ENCODE data around the gene DSCAM. TPM values are rescaled to one million over a fixed set of nuclear protein-coding genes. Genes with fewer than 3 reads are reported as not detected.

DSCAM gene
- total RNA-seq, 2 experiments from 2014 or later: not detected

DNA sequence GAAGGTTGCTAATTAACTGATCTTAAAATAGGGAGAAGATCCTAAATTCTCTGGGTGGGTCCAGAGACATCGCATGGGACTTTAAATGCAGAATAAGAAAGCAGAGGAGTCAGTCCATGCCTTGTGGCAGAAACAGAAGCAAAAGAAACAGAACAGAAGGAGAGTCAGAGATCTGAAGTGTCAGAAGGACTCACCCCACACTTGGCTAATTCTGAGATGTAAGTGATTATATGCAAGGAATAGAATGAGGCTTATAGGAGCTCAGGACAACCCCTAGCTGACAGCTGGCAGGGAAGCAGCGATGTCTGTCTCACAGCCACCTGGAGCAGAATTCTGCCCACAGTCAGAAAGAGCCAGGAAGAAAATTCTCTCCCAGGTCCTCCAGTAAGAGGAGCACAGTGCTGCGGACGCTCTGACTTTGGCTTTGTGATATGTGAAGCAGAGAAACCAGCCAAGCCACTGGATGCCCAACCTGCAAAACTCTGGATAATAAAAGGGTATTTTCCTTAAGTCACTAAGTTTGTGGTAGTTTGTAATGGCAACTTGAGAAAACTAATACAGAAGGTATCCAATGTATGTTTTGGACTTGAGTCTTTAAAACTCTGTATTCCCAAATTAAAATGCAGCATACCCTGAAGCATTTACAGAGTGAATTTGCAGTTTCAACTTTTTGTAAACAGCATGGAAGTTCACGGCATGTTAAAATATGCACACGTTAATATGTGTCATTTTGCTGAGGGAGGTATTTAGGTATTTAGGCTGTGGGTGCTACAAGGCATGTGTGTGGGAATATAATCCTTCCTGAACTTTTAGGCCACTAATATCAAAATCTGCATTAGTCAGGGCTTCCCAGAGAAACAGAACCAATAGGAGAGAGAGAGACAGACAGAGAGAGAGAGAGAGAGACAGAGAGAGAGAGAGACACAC lies 591.2 kb downstream of the DSCAM start:
- no peaks in the 10 kb centered on the region for H3K4me1 Mint-ChIP-seq (ENCODE audit: low read depth)
- no peak overlapping the region for H3K4me3 Mint-ChIP-seq
- intact Hi-C loops (cut with micrococcal nuclease): no loop called here
- H3K9me3 Mint-ChIP-seq: peaks cover 11% of the 10 kb centered on the region
- ChIA-PET POLR2A (no interaction called here), CTCF (no interaction called here)
- no peaks in the 10 kb centered on the region for H3K27me3 Mint-ChIP-seq
- no peak overlapping the region for H3K27ac Mint-ChIP-seq
- no peaks in the 10 kb centered on the region for H3K36me3 Mint-ChIP-seq
- DNase-seq: no peak

DNA sequence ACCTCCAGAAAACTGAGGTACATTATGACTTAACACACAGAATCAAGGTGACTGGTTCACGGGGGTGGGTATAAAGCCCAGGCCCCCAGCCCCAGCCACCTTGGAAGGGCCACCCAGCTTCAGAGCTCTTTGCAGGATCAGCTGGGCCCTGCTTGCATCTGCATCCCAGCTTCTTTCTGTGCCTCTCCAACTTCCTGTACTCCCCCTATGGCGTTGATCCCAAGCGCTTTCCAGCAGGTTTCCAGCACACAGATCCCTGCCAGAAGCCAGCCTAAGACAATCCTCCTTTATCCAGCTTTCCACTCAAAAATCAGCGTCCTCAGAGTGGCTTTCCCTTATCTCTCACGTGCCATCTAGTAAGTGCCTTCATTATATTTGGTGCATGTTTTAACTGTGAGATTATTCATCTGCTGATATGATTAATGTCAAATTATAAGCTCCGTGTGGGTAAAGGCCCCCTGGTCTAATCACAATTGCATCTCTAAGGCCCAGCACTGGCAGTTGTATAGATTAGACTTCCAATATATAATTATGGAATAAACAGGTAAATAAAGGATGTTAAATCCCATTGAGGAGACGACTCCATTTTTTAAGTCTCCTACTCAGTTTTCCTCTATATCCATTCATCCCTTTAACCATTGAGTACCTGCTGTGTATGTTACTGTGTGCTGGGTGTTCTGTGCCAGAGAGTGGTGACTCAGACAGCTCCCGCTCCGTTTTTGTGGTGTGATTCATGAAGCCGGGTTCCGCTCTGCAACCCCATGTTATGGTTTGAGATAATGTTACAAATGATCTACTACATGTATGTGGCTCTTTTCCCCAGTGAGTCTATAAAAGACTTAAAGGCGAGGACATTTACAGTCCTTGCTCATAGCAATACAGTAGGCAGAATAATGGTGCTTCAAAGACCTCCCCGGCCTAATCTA lies 592.2 kb downstream of the DSCAM start:
- H3K9me3 Mint-ChIP-seq: peaks cover 11% of the 10 kb centered on the region
- intact Hi-C loops (cut with micrococcal nuclease): no loop called here
- H3K27ac Mint-ChIP-seq: no peak overlapping the region
- no peaks in the 10 kb centered on the region for H3K27me3 Mint-ChIP-seq
- no peak overlapping the region for H3K4me3 Mint-ChIP-seq
- CTCF ChIA-PET: no interaction called here
- POLR2A ChIA-PET: no interaction called here
- no peaks in the 10 kb centered on the region for H3K4me1 Mint-ChIP-seq (ENCODE audit: low read depth)
- DNase-seq: no peak
- H3K36me3 Mint-ChIP-seq: no peaks in the 10 kb centered on the region

DNA sequence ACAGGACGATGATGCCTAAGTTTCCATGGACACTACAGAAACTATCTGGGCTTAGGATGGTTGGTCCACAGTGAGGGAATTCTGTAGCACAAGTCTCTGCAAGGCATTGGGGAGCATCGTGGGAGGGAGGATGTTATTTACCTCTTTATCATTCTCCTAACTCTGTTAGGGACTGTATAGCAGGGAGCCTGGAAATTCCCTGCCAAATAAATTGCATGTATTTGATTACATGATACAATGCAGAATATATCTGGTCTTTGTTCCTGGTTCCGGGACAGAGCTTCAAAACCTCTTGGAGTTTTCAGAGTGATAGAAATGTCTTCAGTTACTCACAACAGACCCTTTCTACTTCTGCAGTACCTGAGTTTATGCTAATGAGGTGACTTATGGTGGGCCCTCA lies 593.8 kb downstream of the DSCAM start:
- no peak for DNase-seq
- POLR2A ChIA-PET: no interaction called here
- H3K9me3 Mint-ChIP-seq: peaks cover 24% of the 10 kb centered on the region
- H3K27ac Mint-ChIP-seq: no peak overlapping the region
- H3K4me1 Mint-ChIP-seq (ENCODE audit: low read depth): no peaks in the 10 kb centered on the region
- intact Hi-C loops (cut with micrococcal nuclease): no loop called here
- H3K27me3 Mint-ChIP-seq: no peaks in the 10 kb centered on the region
- no peak overlapping the region for H3K4me3 Mint-ChIP-seq
- H3K36me3 Mint-ChIP-seq: no peaks in the 10 kb centered on the region
- CTCF ChIA-PET: no interaction called here

DNA sequence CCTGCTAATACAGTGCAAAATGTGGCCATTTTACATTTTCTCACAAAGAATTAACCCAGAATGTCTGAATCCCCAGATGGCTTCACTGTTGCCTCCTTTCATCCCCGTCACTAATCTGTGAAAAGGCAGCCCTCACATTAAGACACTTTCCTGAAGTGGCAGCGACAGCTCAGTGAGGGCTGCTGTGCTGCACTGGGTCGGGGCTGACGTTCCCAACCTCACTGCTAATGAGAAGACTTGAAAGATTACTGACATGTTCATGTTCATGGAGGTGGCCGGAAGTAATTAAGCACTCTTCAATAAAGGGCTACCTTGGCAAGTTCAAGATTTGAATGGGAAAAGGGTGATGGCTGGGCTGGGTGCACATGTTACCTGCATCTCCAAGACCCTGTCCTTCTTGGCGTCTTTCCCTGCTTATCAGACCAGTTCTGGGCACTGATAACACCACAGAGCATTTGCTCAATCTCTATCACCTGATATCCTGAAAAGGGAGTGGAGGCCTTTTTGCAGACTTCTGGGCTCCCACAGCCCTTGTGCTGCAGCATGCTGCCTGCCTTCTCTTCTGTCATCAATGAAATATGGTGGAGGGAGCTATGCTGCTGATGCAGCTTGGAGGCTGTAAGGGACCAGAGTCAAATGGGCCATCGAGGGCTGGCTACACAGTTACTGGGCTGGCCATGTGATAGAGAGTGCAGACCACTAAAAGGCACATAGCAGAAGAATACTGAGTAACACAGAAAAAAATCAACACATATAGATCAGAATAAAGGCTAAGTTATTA lies 596.3 kb downstream of the DSCAM start:
- ChIA-PET POLR2A (no interaction called here), CTCF (no interaction called here)
- Mint-ChIP-seq H3K4me1 (ENCODE audit: low read depth) (no peaks in the 10 kb centered on the region), H3K27ac (no peak overlapping the region), H3K9me3 (peaks cover 36% of the 10 kb centered on the region), H3K36me3 (no peaks in the 10 kb centered on the region), H3K27me3 (no peaks in the 10 kb centered on the region), H3K4me3 (no peak overlapping the region)
- no peak for DNase-seq
- intact Hi-C loops (cut with micrococcal nuclease): no loop called here

DNA sequence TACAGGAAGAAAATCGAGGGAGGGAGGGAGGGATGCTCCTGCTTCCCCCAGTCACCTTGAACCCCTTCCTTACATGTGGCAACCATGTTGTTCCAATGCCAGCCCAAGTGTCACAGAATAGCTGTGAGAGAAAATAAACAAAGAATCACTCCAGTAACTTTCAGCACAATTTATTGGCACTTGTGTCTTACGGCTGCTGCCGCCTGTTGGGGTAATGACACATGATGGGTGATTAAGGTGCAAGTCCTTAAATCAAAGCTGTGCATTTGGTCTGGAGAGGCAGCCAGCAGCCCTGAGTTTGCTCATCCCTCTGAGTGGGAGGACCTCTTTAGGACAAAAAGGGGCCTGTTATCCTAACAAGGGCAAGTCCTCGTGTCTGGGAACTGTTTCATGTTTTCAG lies 602.0 kb downstream of the DSCAM start:
- Mint-ChIP-seq H3K36me3 (no peaks in the 10 kb centered on the region), H3K27me3 (no peaks in the 10 kb centered on the region), H3K9me3 (peaks cover 33% of the 10 kb centered on the region), H3K27ac (no peak overlapping the region), H3K4me1 (ENCODE audit: low read depth) (no peaks in the 10 kb centered on the region), H3K4me3 (no peak overlapping the region)
- intact Hi-C loops (cut with micrococcal nuclease): no loop called here
- POLR2A ChIA-PET: no interaction called here
- CTCF ChIA-PET: no interaction called here
- no peak for DNase-seq

DNA sequence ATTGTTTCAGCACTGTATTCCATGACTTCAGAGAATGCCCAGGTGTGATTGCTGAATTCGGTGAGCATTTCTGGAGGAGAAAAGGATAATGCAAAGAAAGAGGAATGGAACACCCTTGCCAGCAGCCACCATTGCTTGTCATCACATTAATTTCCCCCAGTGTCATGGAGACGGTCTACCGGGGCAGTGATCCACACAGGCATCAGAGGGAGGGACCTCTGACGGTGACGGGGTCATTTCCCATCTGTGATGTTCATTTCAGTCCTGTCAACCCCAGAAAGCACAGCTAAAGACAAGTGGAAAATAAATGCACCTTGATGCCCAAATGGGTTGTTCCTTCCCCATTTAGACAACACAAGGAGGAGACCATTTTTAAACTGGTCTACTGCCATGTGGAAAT lies 603.3 kb downstream of the DSCAM start:
- no peaks in the 10 kb centered on the region for H3K36me3 Mint-ChIP-seq
- H3K9me3 Mint-ChIP-seq: peaks cover 26% of the 10 kb centered on the region
- ChIA-PET CTCF (no interaction called here), POLR2A (no interaction called here)
- no peak overlapping the region for H3K4me3 Mint-ChIP-seq
- H3K27ac Mint-ChIP-seq: no peak overlapping the region
- no peaks in the 10 kb centered on the region for H3K27me3 Mint-ChIP-seq
- DNase-seq: no peak
- H3K4me1 Mint-ChIP-seq (ENCODE audit: low read depth): no peaks in the 10 kb centered on the region
- intact Hi-C loops (cut with micrococcal nuclease): no loop called here

DNA sequence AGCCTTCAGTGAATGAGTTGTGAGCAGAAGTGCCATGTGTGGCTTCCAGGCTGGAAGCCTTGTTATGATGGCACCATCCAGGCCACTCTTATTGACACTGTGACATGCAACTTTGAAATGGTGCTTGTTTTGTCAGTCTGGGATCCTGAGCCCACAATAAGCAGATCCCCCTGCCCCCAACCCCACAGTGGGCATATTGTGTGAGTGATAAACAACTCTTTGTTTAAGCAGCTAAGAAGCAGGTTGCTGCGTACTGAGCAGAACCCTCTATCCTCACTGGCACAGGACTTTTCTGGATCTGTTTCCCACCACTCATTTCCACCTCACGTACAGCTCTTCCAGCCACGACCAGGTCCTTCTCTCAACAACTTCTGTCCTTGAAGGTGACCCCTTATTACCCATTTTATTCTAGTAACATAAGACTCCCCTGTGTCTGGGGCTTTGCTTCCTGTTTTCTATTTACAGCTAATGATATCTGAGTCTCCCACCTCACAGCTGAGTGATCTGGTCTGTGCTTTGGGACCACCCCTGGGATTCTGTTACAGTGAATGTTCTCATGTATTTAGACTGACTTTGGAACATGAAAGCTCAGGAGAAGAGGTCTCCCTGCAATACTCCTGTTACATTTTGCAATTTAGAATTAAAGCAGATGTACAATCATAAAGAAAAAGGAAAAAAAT lies 604.2 kb downstream of the DSCAM start:
- no peaks in the 10 kb centered on the region for H3K36me3 Mint-ChIP-seq
- peaks cover 18% of the 10 kb centered on the region for H3K9me3 Mint-ChIP-seq
- intact Hi-C loops (cut with micrococcal nuclease): no loop called here
- H3K27ac Mint-ChIP-seq: no peak overlapping the region
- ChIA-PET CTCF (no interaction called here), POLR2A (no interaction called here)
- H3K4me1 Mint-ChIP-seq (ENCODE audit: low read depth): no peaks in the 10 kb centered on the region
- no peak overlapping the region for H3K4me3 Mint-ChIP-seq
- DNase-seq: no peak
- no peaks in the 10 kb centered on the region for H3K27me3 Mint-ChIP-seq

DNA sequence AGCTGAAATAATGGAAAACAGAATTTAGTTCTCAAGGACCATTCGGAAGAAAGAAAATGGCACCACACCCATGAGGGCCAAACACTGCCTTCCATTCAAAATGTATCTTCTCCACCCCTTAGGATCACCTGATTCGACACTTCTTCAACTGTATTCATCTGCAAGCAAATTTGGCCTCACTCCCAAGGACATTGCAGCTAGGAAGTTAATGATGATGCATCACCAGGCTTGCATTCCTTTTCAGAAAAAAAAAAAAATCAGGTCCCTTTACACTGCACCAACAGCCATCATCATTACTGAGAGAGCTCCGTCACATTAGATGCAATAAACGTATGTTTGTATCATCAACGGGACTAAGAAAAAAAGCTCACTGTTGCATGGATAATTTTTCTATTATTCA lies 611.4 kb downstream of the DSCAM start:
- Mint-ChIP-seq H3K9me3 (peaks cover 10% of the 10 kb centered on the region), H3K27ac (no peak overlapping the region), H3K4me1 (ENCODE audit: low read depth) (no peaks in the 10 kb centered on the region), H3K36me3 (no peaks in the 10 kb centered on the region), H3K4me3 (no peak overlapping the region), H3K27me3 (no peaks in the 10 kb centered on the region)
- ChIA-PET CTCF (no interaction called here), POLR2A (no interaction called here)
- intact Hi-C loops (cut with micrococcal nuclease): no loop called here
- DNase-seq: no peak

DNA sequence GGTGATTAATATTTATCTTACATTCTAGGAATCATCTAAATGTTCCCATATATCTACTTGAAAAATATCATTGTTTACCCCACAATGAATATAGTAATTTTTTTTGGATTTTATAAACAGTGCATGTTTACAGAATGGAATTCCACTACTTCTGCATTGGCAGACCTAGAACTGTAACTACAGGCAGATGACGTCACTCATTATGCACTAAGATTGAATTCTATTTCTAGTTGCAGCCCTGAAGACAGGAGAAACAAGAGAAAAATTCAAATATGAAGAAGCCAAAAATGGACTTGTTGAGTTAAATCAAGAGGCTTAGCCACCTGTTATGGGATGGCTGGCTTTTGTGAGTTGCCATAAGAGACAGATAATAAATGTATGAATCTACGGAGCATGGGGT lies 615.0 kb downstream of the DSCAM start:
- Mint-ChIP-seq H3K4me3 (no peak overlapping the region), H3K27me3 (no peaks in the 10 kb centered on the region), H3K36me3 (no peaks in the 10 kb centered on the region), H3K9me3 (peaks cover 7% of the 10 kb centered on the region), H3K27ac (no peak overlapping the region), H3K4me1 (ENCODE audit: low read depth) (no peaks in the 10 kb centered on the region)
- POLR2A ChIA-PET: no interaction called here
- no peak for DNase-seq
- intact Hi-C loops (cut with micrococcal nuclease): no loop called here
- CTCF ChIA-PET: no interaction called here

DNA sequence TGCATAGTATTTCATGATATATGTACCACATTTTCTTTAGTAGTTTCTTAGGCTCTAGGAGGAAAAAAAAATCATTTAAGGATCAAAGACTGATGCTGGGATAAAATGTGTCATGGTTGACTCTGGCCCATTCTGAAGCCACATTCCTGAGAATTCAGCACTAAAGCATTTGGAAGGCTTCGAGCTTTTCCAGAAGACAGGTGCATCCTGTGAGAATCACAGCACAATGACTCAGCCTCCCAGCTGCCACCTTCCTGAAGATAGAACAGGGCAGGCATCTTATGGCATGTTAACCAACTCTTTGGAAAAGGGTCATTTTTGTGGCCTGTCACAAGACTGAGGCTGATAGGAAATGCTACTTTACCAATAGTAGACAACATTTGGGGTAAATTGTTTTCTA lies 619.9 kb downstream of the DSCAM start:
- Mint-ChIP-seq H3K4me1 (ENCODE audit: low read depth) (no peaks in the 10 kb centered on the region), H3K27me3 (no peaks in the 10 kb centered on the region), H3K27ac (no peak overlapping the region), H3K4me3 (no peak overlapping the region), H3K36me3 (no peaks in the 10 kb centered on the region), H3K9me3 (no peaks in the 10 kb centered on the region)
- POLR2A ChIA-PET: interaction anchor here (0.7 kb wide), 1 partner anchor 9 kb away, joined by 3 read pairs; no protein-coding TSS in a partner anchor
- intact Hi-C loops (cut with micrococcal nuclease): no loop called here
- CTCF ChIA-PET: no interaction called here
- no peak for DNase-seq

DNA sequence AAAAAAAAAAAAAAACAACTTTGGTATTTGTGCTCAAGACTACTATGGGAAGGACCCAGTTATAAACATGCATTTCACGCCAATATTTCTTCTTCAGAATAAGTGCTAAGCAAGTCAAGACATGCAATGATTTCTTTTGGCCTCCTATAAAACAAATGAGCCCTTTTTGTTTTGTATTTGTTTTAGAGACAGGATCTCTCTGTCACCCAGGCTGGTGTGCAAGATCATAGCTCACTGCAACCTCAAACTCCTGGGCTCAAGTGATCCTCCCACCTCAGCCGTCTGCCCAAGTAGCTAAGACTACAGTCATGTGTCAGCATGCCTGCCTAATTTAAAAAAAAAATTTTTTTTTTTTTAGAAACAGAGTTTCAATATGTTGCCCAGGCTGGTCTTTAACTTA lies 631.0 kb downstream of the DSCAM start:
- no peak for DNase-seq
- POLR2A ChIA-PET: no interaction called here
- intact Hi-C loops (cut with micrococcal nuclease): no loop called here
- Mint-ChIP-seq H3K4me1 (ENCODE audit: low read depth) (no peaks in the 10 kb centered on the region), H3K9me3 (no peaks in the 10 kb centered on the region), H3K4me3 (no peak overlapping the region), H3K27me3 (no peaks in the 10 kb centered on the region), H3K27ac (no peak overlapping the region), H3K36me3 (no peaks in the 10 kb centered on the region)
- CTCF ChIA-PET: no interaction called here

DNA sequence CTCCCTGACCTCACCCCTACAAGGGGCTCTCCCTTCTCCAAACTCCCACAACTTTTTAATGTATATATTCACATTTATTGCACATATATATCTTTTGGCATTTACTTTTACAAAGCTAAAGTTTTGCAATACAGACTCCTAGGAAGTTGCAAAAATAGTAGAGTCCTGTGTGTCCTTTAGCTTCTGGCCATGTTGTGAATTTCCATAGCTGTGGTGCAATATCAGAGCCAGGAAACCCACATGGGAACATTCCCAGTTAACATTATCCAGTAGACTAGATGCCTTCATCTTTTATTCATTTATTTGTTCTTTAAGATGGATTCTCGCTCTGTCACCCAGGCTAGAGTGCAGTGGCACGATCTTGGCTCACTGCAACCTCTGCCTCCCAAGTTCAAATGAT lies 636.7 kb downstream of the DSCAM start:
- no peak for DNase-seq
- Mint-ChIP-seq H3K4me3 (no peak overlapping the region), H3K27me3 (no peaks in the 10 kb centered on the region), H3K36me3 (no peaks in the 10 kb centered on the region), H3K27ac (no peak overlapping the region), H3K9me3 (no peaks in the 10 kb centered on the region), H3K4me1 (ENCODE audit: low read depth) (no peaks in the 10 kb centered on the region)
- POLR2A ChIA-PET: no interaction called here
- CTCF ChIA-PET: no interaction called here
- intact Hi-C loops (cut with micrococcal nuclease): no loop called here

All from activated CD4-positive, alpha-beta memory T cell treated with anti-CD3 and anti-CD28 coated beads for 36 hours (primary cell).